Eye (tissue), 1 donor: ENCODE data around the gene FGGY.
"Not testable (repeated sequence)": the region's sequence is repeated elsewhere in the genome, so short reads cannot be mapped to it uniquely, and the experiment has no call there.

Experiments used
- DNase-seq: peaks from one replicate; pipeline ENCODE4 v3.0.0-alpha.2; 2015

FGGY gene

DNA sequence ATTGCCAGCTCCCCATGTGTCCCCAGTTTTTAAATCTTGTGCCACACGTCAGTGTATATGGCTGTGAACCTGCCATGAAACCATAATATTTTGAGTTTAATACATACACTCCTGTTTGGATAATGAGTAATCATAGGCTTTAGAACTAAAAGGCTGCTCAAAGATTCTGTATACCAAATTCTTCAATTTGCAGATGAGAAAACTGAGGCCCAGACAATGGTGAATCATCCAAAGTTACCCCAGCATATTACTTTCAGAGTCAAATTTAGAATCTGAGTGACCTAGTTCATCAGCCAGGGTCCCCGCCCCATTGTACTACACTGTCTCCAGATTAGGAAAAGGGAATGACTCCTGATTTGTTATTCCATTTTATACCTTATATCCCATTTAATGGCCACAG is 224.6 kb downstream of the FGGY start:
- DNase-seq = no peak

DNA sequence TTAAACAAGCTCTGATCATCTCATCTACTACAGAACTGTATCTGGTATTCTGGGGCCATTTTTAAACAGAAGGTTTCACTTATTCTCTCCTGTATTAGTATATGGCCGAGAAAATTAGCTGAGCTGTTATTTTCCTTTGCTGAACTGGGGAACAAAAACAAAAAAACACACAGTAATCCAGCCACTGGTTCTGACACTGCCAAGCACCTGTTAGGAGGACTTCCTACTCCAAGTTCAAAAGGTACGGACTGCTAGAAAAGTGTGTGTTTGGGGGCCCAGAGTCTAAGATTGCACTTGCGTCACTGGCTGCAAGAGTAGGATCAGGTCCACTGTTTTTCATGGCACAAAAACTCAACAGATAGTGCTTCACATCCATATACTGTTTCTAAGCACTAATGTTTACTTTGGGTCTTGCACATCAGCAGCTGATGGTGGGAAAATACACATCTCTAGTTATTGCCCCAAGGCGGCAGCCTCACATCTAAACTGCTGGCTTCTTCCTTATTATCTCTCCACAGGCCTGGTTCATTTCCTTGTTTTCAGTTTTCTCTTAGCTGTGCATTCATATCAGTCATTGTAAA is 226.1 kb downstream of the FGGY start:
- peak; percentile 33 for DNase-seq

GRCh38 chr1:59523745-59524450 is 227.0 kb downstream of the FGGY start:
- DNase-seq = no peak

GRCh38 chr1:59526240-59526639 is 229.3 kb downstream of the FGGY start:
- DNase-seq = no peak

GRCh38 chr1:59528471-59528870 is 231.6 kb downstream of the FGGY start:
- no peak for DNase-seq

GRCh38 chr1:59528900-59529299 is 232.0 kb downstream of the FGGY start:
- DNase-seq = peak; percentile 47

DNA sequence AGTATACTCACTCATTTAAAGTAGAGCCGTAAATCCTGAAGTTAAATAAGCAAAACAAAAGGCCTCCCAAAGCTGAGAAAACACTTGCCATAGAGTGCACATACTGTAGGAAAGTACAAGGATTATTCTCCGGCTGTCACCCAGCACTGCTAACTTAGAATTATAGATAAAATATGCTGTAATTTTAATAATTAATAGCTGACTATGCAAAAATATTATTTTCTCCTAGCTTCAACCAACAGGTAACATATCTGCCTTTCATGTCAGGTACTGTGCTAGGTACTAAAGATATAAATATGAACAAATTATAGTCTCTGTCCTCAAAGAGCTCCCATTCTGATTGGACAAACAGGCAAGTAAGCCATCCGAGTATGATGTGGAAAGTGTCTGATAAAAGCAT is 233.2 kb downstream of the FGGY start:
- no peak for DNase-seq

DNA sequence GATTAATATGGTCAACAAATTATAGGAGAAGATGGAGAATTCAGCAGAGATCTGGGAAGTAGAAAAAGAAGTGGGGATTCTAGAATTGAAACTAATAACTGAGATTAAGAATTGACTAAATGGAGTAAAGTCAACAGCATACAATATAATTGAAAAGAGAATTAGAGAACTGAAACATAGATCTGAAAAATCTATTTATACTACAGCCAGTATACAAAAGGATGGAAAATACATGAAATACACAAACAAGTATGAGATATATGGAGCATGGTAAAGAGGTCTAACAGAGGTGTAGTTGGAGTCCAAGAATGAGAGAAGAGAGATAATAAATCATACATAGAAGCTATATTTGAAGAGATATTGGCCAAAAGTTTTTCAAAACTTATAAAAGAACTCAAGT is 235.2 kb downstream of the FGGY start:
- DNase-seq = no peak

- DNase-seq = not testable (repeated sequence)
Observed at GRCh38 chr1:59538476-59538875, 241.6 kb downstream of the FGGY start.

- no peak for DNase-seq
Observed at GRCh38 chr1:59539961-59540681, 243.2 kb downstream of the FGGY start.

- no peak for DNase-seq
Observed at GRCh38 chr1:59541161-59541560, 244.3 kb downstream of the FGGY start.

DNA sequence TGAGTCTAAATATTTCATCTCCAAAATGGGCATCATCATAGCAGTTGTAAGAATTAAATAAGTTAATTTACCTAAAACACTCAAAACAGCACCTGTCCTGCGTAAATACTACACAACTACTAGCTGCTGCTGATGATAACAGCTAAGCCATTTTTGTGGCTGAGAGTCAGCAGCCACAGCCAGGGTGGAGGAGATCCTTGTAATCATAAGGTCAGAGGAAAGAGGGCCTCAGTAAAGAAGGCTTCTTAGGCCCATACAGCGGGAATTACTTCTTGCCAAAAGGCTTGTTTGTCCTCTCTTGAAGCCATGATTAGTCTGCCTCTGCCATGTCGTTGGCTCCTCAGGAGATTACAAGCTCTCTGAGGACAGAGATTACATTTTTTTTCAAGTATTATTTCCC is 245.0 kb downstream of the FGGY start:
- DNase-seq = no peak

GRCh38 chr1:59543211-59543668 is 246.3 kb downstream of the FGGY start:
- DNase-seq = no peak

GRCh38 chr1:59544615-59545293 is 247.9 kb downstream of the FGGY start:
- no peak for DNase-seq

GRCh38 chr1:59545830-59546229 is 248.9 kb downstream of the FGGY start:
- DNase-seq = no peak

- DNase-seq = no peak
Observed at GRCh38 chr1:59549066-59549837, 252.4 kb downstream of the FGGY start.

- no peak for DNase-seq
Observed at GRCh38 chr1:59549903-59550302, 253.0 kb downstream of the FGGY start.

- DNase-seq = no peak
Observed at GRCh38 chr1:59552007-59552406, 255.1 kb downstream of the FGGY start.

DNA sequence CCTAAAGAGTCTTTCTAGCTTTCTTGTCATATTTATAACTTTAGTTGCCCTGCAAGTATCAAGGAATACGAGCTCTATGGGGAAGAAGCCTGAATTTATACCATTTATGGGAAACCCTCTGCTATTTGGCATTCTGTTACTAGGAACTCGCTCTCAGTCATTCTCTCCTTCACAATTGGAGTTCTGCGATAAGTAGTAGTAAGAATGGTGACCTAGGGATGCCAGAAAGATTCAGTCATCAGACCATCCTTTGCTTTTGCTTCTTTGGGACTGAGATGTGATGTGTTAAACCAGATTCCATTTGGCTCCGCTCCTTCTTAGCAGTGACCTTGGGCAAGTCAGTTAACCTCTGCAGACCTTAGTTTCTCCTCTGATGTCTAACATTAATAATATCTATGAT is 256.5 kb downstream of the FGGY start:
- no peak for DNase-seq

GRCh38 chr1:59554011-59554663 is 257.2 kb downstream of the FGGY start:
- no peak for DNase-seq

DNA sequence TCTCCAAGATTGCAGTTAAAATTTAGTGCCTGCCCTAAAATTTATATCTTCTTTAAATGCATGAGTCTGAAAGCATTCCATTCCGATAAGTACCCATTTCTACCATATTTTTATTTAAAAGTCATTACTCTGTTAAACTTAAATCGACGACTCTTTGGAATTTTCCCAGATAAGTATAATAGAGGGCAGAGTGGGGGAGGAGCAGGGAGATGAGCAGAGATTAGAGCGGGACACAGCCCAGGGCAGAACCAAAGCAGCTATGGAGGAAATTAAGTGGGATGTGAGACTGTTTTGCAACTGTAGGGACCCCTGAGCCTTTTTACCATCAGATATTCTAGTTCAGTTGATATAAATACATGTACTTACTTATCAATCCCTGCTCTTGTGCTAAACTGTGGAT is 257.9 kb downstream of the FGGY start:
- no peak for DNase-seq

GRCh38 chr1:59556398-59556797 is 259.5 kb downstream of the FGGY start:
- no peak for DNase-seq
